Measurements from ENCODE around the gene F3.

Gene F3

GRCh38 chr1:94522304-94522703 is 19.3 kb downstream of the F3 start:
- Histone ChIP-seq H3K4me3 (ENCODE audit: low read length) (no peak overlapping the region), H2AFZ (ENCODE audit: low read depth, low read length) (no peak overlapping the region), H4K20me1 (ENCODE audit: insufficient read depth, low read length) (no peaks in the 10 kb centered on the region), H3K27me3 (ENCODE audit: low read depth, low read length) (no peaks in the 10 kb centered on the region), H3K4me1 (ENCODE audit: low read length) (no peaks in the 10 kb centered on the region), H3K36me3 (replicated peaks; ENCODE audit: low read depth, low read length) (no peaks in the 10 kb centered on the region), H3K9ac (ENCODE audit: low read length) (no peak overlapping the region), H3K9me3 (ENCODE audit: insufficient read depth, low read length) (no peaks in the 10 kb centered on the region), H3K79me2 (ENCODE audit: low read length) (no peaks in the 10 kb centered on the region), H3K27ac (ENCODE audit: low read length) (no peak overlapping the region), H3K4me2 (ENCODE audit: low read length) (no peak overlapping the region)
- peak; percentile 28 for TF ChIP-seq CTCF (IDR thresholded peaks at IDR 0.05; ENCODE audit: low read depth, low read length)
- TF ChIP-seq EZH2phosphoT487 (IDR thresholded peaks at IDR 0.05; ENCODE audit: low read depth): no peak

- Histone ChIP-seq H3K79me2 (ENCODE audit: low read length) (no peaks in the 10 kb centered on the region), H3K36me3 (replicated peaks; ENCODE audit: low read depth, low read length) (no peaks in the 10 kb centered on the region), H3K4me1 (ENCODE audit: low read length) (no peaks in the 10 kb centered on the region), H2AFZ (ENCODE audit: low read depth, low read length) (no peak overlapping the region), H3K27me3 (ENCODE audit: low read depth, low read length) (no peaks in the 10 kb centered on the region), H3K27ac (ENCODE audit: low read length) (no peak overlapping the region), H3K4me2 (ENCODE audit: low read length) (no peak overlapping the region), H3K9ac (ENCODE audit: low read length) (no peak overlapping the region), H4K20me1 (ENCODE audit: insufficient read depth, low read length) (no peaks in the 10 kb centered on the region), H3K9me3 (ENCODE audit: insufficient read depth, low read length) (no peaks in the 10 kb centered on the region), H3K4me3 (ENCODE audit: low read length) (no peak overlapping the region)
- TF ChIP-seq EZH2phosphoT487 (IDR thresholded peaks at IDR 0.05; ENCODE audit: low read depth) (no peak), CTCF (IDR thresholded peaks at IDR 0.05; ENCODE audit: low read depth, low read length) (no peak)
Measured at GRCh38 chr1:94519351-94519750, 22.2 kb downstream of the F3 start.

- Histone ChIP-seq H3K9me3 (ENCODE audit: insufficient read depth, low read length) (no peaks in the 10 kb centered on the region), H3K4me3 (ENCODE audit: low read length) (no peak overlapping the region), H3K9ac (ENCODE audit: low read length) (no peak overlapping the region), H3K79me2 (ENCODE audit: low read length) (no peaks in the 10 kb centered on the region), H3K27ac (ENCODE audit: low read length) (no peak overlapping the region), H3K27me3 (ENCODE audit: low read depth, low read length) (no peaks in the 10 kb centered on the region), H3K4me2 (ENCODE audit: low read length) (no peak overlapping the region), H4K20me1 (ENCODE audit: insufficient read depth, low read length) (no peaks in the 10 kb centered on the region), H3K4me1 (ENCODE audit: low read length) (no peaks in the 10 kb centered on the region), H3K36me3 (replicated peaks; ENCODE audit: low read depth, low read length) (no peaks in the 10 kb centered on the region), H2AFZ (ENCODE audit: low read depth, low read length) (no peak overlapping the region)
- no peak for TF ChIP-seq CTCF (IDR thresholded peaks at IDR 0.05; ENCODE audit: low read depth, low read length)
- no peak for TF ChIP-seq EZH2phosphoT487 (IDR thresholded peaks at IDR 0.05; ENCODE audit: low read depth)
Measured at GRCh38 chr1:94515296-94515947, 26.1 kb downstream of the F3 start.

GRCh38 chr1:94514095-94514727 is 27.3 kb downstream of the F3 start:
- no peaks in the 10 kb centered on the region for H4K20me1 ChIP-seq (ENCODE audit: insufficient read depth, low read length)
- no peak overlapping the region for H2AFZ ChIP-seq (ENCODE audit: low read depth, low read length)
- H3K27me3 ChIP-seq (ENCODE audit: low read depth, low read length): no peaks in the 10 kb centered on the region

More at GRCh38 chr1:94514095-94514727, 27.3 kb downstream of the F3 start:
- no peaks in the 10 kb centered on the region for H3K9me3 ChIP-seq (ENCODE audit: insufficient read depth, low read length)
- H3K4me2 ChIP-seq (ENCODE audit: low read length): no peak overlapping the region
- H3K4me1 ChIP-seq (ENCODE audit: low read length): no peaks in the 10 kb centered on the region
- no peak overlapping the region for H3K27ac ChIP-seq (ENCODE audit: low read length)
- H3K9ac ChIP-seq (ENCODE audit: low read length): no peak overlapping the region
- no peaks in the 10 kb centered on the region for H3K79me2 ChIP-seq (ENCODE audit: low read length)
- H3K4me3 ChIP-seq (ENCODE audit: low read length): no peak overlapping the region
- no peaks in the 10 kb centered on the region for H3K36me3 ChIP-seq (replicated peaks; ENCODE audit: low read depth, low read length)
- peak; percentile 49 for TF ChIP-seq CTCF (IDR thresholded peaks at IDR 0.05; ENCODE audit: low read depth, low read length)
- TF ChIP-seq EZH2phosphoT487 (IDR thresholded peaks at IDR 0.05; ENCODE audit: low read depth): no peak

Measured in OCI-LY3 (cell line).